Fibroblast of the conjunctiva (primary cell): ENCODE results near the gene PIAS2.
A peak's percentile ranks its signal among the peaks of the same experiment; 100 is the strongest.
"Not testable (repeated sequence)": the region's sequence is repeated elsewhere in the genome, so short reads cannot be mapped to it uniquely, and the experiment has no call there.

Experiments used
- DNase-seq: peaks from one replicate; pipeline ENCODE4 v3.0.0-alpha.2; 2010; ENCODE audit warnings: low read depth

The PIAS2 gene, protein sequence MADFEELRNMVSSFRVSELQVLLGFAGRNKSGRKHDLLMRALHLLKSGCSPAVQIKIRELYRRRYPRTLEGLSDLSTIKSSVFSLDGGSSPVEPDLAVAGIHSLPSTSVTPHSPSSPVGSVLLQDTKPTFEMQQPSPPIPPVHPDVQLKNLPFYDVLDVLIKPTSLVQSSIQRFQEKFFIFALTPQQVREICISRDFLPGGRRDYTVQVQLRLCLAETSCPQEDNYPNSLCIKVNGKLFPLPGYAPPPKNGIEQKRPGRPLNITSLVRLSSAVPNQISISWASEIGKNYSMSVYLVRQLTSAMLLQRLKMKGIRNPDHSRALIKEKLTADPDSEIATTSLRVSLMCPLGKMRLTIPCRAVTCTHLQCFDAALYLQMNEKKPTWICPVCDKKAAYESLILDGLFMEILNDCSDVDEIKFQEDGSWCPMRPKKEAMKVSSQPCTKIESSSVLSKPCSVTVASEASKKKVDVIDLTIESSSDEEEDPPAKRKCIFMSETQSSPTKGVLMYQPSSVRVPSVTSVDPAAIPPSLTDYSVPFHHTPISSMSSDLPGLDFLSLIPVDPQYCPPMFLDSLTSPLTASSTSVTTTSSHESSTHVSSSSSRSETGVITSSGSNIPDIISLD

DNA sequence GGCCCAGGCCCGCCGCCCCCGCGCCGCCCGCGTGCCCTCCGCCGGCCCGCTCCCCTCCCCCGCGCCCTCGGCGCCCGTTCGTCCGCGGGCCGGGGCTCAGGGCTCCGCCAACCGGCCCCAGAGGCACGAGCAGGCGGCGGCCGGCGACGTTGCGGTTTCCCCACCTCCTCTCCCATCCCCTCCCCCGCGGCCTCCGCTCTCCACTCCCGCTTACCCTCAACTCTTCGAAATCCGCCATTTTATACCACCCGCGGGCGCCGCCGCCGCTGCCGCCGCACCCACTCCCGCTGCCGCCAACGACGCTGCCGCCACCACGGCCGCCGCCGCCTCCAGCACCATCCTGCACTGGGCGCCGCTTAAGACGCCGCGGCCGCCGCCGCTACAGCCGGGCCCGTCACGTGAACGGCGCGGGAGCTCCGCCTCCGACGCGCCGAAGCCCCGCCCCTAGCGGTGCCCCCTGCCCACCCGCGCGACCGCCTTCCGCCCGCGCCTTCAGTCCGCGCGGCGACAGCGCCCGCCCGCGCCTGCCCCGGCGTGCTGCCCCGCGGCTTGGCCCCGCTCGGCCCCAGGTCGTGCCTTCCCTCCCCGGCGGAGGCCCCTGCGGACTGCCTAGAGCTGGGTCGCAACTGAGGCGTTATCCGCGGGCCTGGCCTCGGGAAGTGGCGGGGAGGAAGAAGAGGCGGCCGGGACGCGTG lies at the start of gene PIAS2, which contains the start of gene KATNAL2:
Gene PIAS2 (minus strand): TSS at position 400 of the 695 bp plus-strand sequence. CDS start 162 bp downstream, at position 238.
Gene KATNAL2 (plus strand): TSS at position 495 of the 695 bp plus-strand sequence. CDS start 29,271 bp downstream, outside the sequence.
- DNase-seq: peak; percentile 60

DNA sequence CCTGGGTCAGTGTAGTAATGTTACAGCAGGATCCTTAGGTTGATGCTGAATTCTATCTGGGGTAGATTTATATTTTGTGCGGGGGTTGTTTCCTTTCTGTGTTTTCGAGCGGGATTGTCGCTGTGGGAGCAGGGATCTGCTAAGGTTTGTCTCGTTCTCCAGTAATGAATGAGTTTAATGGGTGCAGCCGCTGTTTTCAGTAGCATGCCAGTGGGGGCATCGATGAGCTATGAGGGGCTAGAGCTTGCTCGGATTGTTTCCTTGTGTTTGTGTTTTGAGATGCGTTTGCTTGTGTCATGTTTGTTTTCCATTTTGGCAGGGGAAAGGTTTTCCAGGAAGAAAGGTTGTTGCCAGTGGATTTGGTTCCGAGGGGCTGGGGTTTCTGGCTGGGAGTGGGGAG lies 49.0 kb upstream of the PIAS2 start:
- not testable (repeated sequence) for DNase-seq

DNA sequence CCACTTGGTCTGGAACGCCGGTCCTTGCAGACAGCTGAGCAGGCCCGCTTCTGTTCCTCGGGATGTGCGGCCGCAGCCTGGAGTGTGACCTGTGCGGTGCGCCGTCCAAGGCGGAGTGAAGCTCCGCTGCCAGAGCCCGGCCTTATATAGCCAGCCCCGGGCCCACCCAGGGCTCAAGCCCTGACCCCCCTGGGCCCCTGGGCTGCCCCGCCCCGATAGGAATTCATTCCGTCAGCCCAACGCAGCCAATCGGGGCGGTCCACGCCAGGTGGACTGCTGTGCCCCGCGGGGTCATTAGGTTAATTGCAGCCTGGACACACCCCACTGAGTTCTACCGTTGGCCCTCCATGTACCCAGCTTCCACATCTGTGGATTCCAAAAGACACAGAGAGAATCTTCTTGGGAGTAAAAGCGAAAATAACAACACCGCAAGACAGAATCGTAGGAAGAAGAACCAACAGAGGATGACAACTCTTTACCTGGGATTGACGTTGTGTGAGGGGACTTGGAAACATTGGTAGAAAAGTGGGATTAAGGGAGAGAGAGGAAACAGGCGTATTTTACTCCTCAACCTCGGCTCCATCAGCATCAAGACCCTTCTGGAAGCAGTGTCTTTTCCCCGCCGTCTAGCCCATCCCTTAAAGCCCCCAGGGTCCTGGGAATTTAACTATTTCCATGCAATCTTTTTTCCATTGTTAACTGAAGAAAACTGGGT lies 47.4 kb upstream of the PIAS2 start:
- not testable (repeated sequence) for DNase-seq

DNA sequence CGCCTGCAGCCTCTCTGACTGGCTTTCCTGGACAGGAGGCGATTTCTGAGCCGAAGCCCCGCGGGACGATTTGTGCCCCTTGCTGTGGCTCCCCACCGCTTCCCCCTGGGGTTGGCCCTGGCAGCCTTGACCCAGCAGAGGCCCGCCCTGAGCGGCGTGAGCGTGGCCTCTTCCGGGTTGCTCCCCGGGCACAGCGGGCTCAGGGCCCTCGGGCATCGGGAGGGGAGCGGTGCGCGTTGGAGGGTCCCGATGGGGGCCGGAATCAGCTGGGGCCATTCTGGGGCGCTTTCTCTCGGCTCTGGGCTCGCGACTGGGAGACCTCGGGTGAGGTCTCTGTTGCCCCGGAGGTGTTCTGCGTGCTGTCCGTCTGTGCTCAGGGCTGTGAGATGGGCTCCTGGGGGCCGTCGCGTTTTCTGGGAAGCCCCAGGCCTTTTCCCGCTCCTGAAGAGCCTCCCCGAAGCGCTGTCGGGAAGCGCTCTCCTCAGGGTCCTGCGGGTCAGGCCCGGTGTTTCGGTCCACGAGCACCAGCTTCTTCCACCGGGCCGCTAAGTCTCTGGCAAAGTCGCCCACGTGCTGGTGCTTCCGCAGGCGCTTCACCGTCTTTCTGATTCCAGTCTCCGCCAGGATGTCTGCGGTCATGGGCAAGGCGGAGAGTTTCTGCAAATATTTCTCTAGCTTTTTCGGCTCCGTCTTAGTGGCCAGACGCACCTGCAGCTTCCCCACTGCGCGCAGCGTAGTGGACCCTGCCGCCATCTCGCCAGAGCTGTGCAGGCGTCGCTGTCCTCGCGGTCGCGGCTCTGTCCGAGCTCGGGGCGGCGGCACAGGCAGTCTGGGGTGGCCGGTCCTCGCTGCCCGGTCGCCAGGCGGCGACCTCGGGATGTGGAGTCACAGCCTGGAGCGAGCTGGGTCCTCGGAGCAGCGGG lies 46.6 kb upstream of the PIAS2 start:
- not testable (repeated sequence) for DNase-seq

DNA sequence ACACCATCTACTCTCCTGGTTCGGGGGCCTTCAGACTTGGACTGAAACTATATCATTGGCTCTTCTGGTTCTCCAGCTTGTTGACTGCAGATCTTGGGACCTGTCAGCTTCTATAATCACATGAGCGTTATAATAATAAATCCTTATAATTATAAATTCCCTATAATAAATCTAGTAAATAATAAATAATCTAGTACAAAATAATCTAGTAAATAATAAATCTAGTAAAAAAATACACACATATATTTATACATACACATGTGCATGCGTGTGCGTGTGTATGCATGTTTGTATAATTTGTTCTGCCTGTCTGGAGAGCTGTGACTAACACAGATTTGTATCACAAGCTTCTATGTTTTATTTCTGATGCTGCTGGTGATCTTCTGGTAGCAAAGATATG lies 40.9 kb upstream of the PIAS2 start:
- no peak for DNase-seq

DNA sequence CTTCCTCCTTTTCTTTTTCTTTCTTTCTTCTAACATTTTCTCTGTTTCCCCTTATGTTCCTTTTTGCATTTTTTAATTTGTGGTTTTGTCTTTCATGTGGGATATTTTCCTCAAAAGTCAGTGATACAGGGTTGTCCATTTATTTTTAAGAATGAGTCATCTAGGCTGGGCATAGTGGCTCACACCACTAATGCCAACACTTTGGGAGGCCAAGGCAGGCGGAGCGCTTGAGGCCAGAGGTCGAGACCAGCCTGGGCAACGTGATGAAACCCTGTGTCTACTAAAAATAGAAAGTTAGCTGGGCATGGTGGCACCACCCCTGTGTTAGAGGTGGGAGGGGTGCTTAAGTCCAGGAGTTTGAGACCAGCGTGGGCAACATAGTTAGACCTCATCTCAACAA lies 35.9 kb upstream of the PIAS2 start:
- DNase-seq: no peak

DNA sequence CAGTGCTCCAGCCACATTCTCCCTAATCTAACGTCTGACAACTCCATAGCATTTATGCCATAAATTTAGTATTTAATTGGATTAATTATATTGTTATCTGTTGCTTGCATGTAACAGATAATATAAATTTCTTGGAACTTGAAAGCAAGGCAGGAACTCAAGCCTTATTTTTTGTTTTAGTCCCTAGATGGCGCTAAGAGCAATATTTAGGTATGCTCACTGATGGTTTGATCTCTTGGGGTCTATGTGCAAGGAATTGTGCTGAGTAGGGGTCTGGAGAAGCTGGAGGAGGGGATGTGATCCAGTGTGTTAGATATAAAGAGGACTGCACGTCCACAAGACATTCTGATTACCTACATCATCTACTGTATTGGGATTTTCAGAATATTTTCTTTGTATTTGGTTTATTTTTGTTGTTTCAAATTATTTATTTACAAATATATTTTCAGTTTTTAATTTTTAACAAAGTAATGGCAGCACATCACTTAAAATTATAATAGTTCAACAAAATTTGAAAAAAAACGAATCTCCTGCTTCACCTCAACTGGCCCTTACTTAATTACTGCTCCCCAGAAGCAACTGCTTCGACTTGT lies 32.9 kb upstream of the PIAS2 start:
- DNase-seq: no peak

DNA sequence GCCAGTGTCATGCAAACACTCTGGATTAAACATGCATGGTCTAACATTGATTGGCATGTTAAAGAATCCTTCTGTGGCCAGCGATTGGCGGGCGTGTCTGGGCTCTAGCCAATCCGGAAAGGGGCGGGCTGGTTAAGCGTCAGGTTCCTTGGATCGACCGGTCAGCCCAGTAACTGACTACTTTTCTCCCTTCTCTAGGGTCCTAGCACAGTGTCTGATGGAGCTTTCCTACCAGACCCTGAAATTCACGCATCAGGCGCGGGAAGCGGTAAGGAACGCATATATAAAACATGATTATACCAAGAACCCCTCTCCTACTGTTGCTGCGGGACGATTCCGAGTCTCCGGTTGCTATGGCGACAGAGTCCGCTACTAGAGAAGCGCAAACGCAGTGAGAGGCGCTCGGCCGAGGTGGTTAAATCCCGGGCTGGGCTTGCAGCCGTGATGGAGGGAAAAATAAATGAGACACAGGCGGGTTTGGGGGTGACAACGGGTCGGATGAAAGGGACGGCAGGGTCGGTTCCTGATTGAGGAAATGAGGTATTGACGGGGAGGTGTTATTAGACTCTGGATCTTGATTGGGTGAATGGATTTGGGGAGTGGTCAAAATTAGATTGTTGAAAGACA lies 29.5 kb upstream of the PIAS2 start:
- peak; percentile 60 for DNase-seq

DNA sequence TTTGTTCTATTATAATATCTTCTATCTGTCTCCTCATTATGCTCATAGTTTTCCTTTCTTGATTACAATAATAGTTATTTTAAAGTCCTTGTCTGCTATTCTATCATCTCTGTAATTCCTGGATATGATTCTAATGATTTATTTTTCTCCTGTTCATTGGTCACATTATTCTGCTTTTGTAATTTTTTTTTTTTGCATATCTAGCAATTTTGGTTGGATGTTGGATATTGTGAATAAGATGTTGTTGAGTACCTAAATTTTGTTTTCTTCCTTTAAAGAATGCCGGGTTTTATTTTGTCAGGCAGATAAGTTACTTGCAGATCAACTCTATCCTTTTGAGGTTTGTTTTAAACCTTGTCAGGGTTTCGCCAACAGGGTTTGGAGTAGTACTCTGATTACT lies 25.3 kb upstream of the PIAS2 start:
- DNase-seq: no peak

DNA sequence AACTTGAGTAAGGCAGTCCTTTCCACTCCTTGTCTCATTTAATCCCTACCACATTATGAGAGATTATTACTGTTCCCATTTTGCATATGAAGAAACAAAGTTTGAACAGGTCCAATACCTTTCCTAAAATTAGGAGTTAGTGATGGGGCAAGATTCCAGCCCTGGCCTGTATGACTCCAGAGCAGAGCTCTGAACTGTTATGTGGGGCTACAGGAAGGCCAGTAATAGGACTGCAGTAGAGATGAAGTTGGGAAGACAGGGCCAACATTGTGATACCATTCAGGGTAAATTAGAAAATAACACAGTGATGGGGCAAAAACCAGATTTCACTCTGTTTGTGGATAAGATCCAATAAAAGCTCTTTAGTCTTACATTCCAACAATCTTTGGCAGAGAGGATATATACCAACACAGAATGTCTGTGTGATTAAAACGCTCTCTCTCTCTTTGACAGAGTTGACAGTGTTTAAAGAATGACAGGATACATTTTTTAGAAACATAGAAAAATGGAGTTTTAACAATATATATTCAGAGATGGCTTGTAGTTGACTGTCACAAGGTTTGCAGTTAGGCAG lies 22.8 kb upstream of the PIAS2 start:
- DNase-seq: no peak

DNA sequence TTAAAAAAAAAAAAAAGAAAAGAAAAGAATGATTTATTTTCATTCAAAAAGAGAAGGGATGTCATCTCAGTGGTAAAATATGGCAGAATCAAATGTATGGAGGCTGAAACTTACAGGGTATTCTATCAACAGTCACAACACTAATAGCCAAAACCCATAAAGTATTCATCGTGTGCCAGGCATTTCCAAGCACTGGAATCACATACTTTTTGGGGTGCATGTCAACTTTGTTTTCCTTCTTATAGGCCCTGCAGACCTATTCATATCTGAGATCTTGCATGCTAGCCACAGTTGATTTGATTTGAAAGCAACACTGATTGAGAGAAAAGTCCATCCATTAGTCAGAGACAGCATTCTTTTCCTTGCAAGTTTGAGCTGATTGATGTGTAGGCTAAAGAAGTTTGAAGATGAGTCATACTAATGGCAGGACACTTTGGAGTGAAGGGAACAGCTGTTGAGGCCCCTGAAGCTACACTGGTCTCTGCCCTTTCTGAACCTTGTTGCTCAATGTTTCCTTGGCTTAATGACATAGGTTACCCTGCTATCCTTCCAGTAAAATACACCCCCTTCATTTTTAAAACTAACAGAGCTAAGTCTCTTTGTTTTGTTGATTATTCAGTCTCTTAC lies 22.1 kb upstream of the PIAS2 start:
- DNase-seq: peak; percentile 83

DNA sequence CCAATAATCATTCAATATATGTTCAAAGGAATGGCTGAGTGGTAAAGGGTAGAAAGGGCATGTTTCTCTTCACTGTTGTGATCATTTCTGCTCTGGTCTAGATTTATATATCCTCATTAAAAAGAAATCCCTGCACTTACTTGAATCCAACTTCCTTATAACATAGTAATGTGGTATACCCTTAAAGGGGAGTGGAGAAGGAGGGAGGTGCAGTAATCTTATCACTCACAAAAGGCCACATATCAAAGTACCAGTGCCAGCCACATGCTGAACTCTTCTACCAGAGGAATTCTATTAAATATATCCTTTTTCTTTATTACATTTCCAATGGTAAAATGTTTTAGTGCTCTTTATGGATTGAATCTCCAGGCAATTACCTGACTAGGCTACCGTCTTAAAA lies 3.3 kb upstream of the PIAS2 start:
- DNase-seq: no peak

DNA sequence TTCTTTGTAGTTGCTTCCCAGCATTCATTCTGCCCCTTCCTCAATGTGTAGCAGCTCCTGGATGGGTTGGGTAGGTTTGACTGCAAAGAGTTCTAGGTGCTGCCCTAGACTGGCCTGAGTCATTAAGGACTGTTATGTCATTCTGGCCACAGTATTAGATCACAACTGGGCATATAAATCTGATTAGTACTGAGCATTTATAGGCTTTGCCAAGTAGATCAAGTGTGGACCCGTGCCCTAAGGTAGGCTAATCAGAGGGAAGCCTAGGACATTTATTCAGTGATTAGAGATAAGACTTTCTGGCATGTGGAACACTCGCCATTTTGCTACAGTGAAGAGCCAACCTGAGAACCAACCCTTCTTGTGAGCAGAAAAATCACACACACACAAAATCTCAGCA lies 2.8 kb upstream of the PIAS2 start:
- DNase-seq: no peak

DNA sequence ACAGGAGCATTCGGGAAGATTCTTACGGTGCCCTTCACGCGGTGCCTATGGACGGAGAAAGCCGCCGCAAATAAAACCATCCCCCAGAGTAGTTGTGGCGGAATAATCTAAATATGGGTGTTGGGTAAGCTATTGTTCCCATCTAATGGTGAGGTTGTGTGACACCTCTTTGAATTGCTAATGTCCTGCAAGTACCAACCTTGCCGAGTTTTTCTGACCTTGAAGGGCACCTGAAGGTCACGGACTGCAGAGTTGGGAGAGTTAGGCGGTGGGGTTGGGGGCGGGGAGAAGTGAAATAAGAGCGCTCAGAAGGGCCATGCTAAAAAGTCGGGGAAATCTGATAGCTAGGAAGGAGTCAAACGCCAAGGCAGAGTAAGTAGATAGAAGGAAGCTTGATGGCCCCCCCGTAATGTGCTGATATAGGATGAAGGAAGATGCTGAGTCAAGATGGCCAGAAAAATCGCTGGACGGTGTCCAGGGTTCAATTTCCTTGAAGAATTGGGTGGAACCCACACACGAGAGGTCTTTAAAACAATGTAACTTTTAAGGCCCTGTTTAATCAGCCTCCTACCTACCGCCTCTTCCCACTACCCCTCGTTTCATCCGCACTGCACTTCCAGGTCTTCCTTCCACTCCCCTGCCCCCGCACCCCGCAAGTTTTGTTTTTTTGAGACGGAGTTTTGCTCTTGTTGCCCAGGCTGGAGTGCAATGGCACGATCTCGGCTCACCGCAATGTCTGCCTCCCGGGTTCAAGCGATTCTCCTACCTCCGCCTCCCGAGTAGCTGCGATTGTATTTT lies 695 bp upstream of the PIAS2 start:
- peak; percentile 45 for DNase-seq

DNA sequence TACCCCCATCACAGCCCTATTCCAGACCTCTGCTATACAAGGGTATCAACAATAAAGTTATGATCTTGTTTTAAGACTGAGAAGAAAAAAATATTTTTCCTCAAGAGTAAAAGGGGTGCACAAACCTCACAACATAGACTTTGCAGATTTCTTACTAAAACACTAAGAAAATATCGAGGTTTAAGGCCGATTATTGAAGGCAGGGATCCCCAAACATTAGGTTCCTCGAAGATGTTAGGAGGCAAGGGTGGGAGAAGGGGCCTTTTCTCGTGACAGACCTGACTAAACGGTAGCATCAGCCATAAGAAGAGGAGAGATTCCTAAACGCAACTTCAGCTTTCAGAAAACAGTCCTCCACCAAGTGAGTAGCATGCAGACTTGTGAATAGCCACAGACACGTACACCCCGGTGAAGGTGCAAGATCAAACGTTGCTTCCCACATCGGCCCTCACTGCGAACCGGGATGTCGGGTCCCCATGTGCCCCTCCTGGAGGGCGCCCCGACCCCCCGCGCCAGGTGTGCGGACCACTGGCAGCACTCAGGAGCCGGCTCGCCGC lies 678 bp downstream of the PIAS2 start:
- DNase-seq: no peak

DNA sequence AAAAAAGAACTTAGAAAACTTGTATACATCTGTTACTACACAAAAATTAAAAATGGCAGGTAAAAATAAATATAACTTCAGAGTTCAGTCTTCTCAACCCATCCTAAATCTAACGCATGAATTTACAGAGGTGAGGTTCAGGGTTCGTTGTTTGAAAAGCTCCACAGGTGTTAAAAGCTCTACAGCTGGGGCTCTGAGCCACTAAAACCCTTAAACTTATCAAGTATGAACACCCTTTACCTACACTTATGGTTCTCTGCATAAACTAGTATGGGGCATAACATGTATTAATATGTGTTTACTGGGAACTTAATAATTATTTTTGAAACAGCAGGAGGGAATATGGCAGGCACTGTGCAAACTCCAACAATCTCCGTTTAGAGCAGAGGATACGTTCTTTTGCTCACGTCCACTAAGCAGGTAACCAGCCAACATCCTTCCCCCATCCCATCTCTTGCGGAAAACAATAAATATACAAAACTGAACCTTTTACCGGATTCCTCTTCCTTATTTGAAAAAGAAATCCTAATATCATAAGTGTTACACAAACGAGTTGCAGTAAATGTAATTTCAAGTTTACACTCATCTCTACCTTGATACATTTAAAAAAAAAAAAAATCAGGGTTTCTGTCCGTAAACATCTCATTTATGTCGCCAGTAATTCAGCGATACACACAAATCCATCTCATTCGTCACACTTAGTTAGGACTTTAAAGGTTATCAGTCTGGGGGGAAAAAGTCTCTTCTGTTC lies 1.3 kb downstream of the PIAS2 start:
- DNase-seq: no peak

DNA sequence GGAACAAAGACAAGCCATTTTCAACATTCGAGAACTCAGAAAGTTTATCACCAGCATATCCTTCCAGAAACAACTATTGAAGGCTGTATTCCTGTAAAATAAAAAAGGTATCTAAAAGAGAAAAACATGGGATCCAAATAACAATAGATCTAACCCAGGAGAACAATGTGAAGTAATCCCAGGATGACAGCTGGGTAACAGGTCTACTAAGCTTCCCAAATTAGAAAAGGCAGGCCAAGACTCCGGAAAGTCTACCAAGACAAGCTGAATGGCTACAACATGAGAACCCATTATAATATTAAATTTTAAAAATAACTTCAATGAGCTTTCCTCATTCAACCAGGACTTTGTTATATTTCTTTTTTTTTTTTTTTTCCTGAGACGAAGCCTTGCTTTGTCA lies 6.5 kb downstream of the PIAS2 start:
- no peak for DNase-seq

DNA sequence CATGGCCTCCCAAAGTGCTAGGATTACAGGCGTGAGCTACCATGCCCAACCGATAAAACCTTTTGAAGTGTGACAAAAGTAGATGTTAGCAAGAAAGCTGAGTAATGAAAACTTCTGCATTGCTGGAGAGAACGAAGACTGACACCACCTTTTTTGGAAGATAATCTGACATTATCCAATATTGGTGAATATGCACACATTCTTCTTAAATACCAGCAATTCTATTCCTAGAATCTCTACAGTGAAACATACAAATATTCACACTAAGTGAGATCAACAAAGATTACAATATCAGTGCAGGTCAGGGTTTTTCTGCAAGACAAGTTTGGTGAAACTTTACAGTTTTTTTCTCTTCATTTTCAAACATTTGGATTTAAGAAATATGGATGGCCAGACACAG lies 7.8 kb downstream of the PIAS2 start:
- no peak for DNase-seq
